HFFc6 (cell line): ENCODE data around the gene KREMEN2. TPM values are rescaled to one million over a fixed set of nuclear protein-coding genes. Genes with fewer than 3 reads are reported as not detected.

ENCODE experiments used
- DNase-seq: peaks from one replicate; pipeline ENCODE4 v3.0.0-alpha.2; 2018
- H3K27ac Mint-ChIP-seq: 2 replicates; pipeline ENCODE4 v1.8.0; 2020; ENCODE audit warnings: mild to moderate bottlenecking, mixed read lengths
- H3K27me3 Mint-ChIP-seq: 2 replicates; pipeline ENCODE4 v1.8.0; 2021; ENCODE audit warnings: mild to moderate bottlenecking, moderate library complexity, mixed read lengths; ENCODE audit not compliant: insufficient read depth
- H3K36me3 Mint-ChIP-seq: 2 replicates; pipeline ENCODE4 v1.8.0; 2021; ENCODE audit warnings: low read depth, mixed read lengths
- H3K4me1 Mint-ChIP-seq: 2 replicates; pipeline ENCODE4 v1.8.0; 2020; ENCODE audit warnings: low read depth, mixed read lengths
- H3K4me3 Mint-ChIP-seq: 2 replicates; pipeline ENCODE4 v1.8.0; 2020; ENCODE audit warnings: mild to moderate bottlenecking, moderate library complexity, mixed read lengths
- H3K9me3 Mint-ChIP-seq: 2 replicates; pipeline ENCODE4 v1.8.0; 2020; ENCODE audit warnings: mild to moderate bottlenecking, mixed read lengths
- CTCF ChIP-seq: fragments of 200-600 bp; sonication (generic); IDR thresholded peaks from 2 replicates; pipeline ENCODE4 v1.5.0; 2021; ENCODE audit warnings: antibody characterized with exemption, mild to moderate bottlenecking
- total RNA-seq, 6 experiments: library from RNA; stranded (reverse); fragmentation: NEBNext Ultra II Directional; extraction: Animal tissue kit (Norgen Biotek cat#: 25700); gene quantifications; 2 replicates in 1 of 6; 3 replicates in 5 of 6; pipeline ENCODE4 v1.2.3, GENCODE V29; 2021

KREMEN2 gene
- total RNA-seq, 6 experiments from 2014 or later = not detected

GRCh38 chr16:2967721-2968161 lies 3.7 kb downstream of the KREMEN2 start:
- Mint-ChIP-seq H3K36me3 (no peaks in the 10 kb centered on the region), H3K27me3 (peaks cover 23% of the 10 kb centered on the region), H3K9me3 (0 out of 2 replicates have a peak, but pooled peaks cover 6% of the 10 kb centered on the region), H3K27ac (no peak overlapping the region), H3K4me1 (peaks cover 8% of the 10 kb centered on the region; the same call in 1 of the 2 replicates), H3K4me3 (no peak overlapping the region)
- no peak for DNase-seq
- no peak for TF ChIP-seq CTCF

- TF ChIP-seq CTCF = no peak
- Mint-ChIP-seq H3K36me3 (no peaks in the 10 kb centered on the region), H3K4me3 (peak overlapping the region; percentile 62; the same call in 1 of the 2 replicates), H3K9me3 (0 out of 2 replicates have a peak, but pooled peaks cover 6% of the 10 kb centered on the region), H3K27ac (no peak overlapping the region), H3K27me3 (peaks cover 23% of the 10 kb centered on the region), H3K4me1 (peaks cover 8% of the 10 kb centered on the region; the same call in 1 of the 2 replicates)
- no peak for DNase-seq
Observed at GRCh38 chr16:2968368-2968737, 4.3 kb downstream of the KREMEN2 start.

GRCh38 chr16:2968738-2969544 lies 4.9 kb downstream of the KREMEN2 start, which contains the start of gene PAQR4:
Gene PAQR4 (plus strand): TSS chr16:2969348. CDS start chr16:2969675, 327 bp downstream.
- peaks cover 8% of the 10 kb centered on the region; the same call in 1 of the 2 replicates for H3K4me1 Mint-ChIP-seq
- H3K27me3 Mint-ChIP-seq = peaks cover 20% of the 10 kb centered on the region
- peak within 1 kb of the TSS; percentile 73 for H3K4me3 Mint-ChIP-seq
- TF ChIP-seq CTCF = no peak
- 0 out of 2 replicates have a peak, but pooled peaks cover 6% of the 10 kb centered on the region for H3K9me3 Mint-ChIP-seq
- peak; percentile 72 for DNase-seq
- no peaks in the 10 kb centered on the region for H3K36me3 Mint-ChIP-seq
- no peak within 1 kb of the TSS for H3K27ac Mint-ChIP-seq

GRCh38 chr16:2969545-2970521 lies 5.8 kb downstream of the KREMEN2 start:
- Mint-ChIP-seq H3K4me1 (peaks cover 8% of the 10 kb centered on the region; the same call in 1 of the 2 replicates), H3K9me3 (0 out of 2 replicates have a peak, but pooled peaks cover 6% of the 10 kb centered on the region), H3K36me3 (no peaks in the 10 kb centered on the region), H3K4me3 (peak overlapping the region; percentile 73), H3K27me3 (peaks cover 17% of the 10 kb centered on the region), H3K27ac (no peak overlapping the region)
- DNase-seq = peak; percentile 21
- TF ChIP-seq CTCF = peak; percentile 76

- Mint-ChIP-seq H3K27me3 (peaks cover 12% of the 10 kb centered on the region), H3K36me3 (no peaks in the 10 kb centered on the region), H3K9me3 (0 out of 2 replicates have a peak, but pooled peaks cover 6% of the 10 kb centered on the region), H3K4me1 (peaks cover 8% of the 10 kb centered on the region; the same call in 1 of the 2 replicates), H3K27ac (peak overlapping the region; percentile 31; the same call in 1 of the 2 replicates), H3K4me3 (peak overlapping the region; percentile 73)
- DNase-seq = no peak
- TF ChIP-seq CTCF = no peak
Observed at GRCh38 chr16:2970563-2970962, 6.5 kb downstream of the KREMEN2 start.
